Muscle layer of duodenum (tissue), 2 donors: ENCODE results near the gene PLCD3.
"Not testable (repeated sequence)": the region's sequence is repeated elsewhere in the genome, so short reads cannot be mapped to it uniquely, and the experiment has no call there.

ENCODE experiments used
- H3K27ac ChIP-seq: one replicate; pipeline ENCODE4 v1.7.0; 2013; ENCODE audit warnings: mild to moderate bottlenecking, low read length
- H3K27me3 ChIP-seq: one replicate; pipeline ENCODE4 v1.7.0; 2013; ENCODE audit warnings: low read depth, mild to moderate bottlenecking, control low read depth, low read length
- H3K36me3 ChIP-seq, 2 donors: one replicate each; pipeline ENCODE4 v1.7.0; 2013; ENCODE audit warnings: low read length in 2 of 2, control low read depth in 1 of 2, mild to moderate bottlenecking in 1 of 2; ENCODE audit not compliant: insufficient read depth in 2 of 2, control insufficient read depth in 1 of 2
- H3K4me1 ChIP-seq, 2 donors: one replicate each; pipeline ENCODE4 v1.7.0; 2013; ENCODE audit warnings: low read length in 2 of 2, mild to moderate bottlenecking in 2 of 2, control low read depth in 1 of 2, moderate library complexity in 1 of 2; ENCODE audit not compliant: insufficient read depth in 2 of 2, control insufficient read depth in 1 of 2
- H3K4me3 ChIP-seq, 2 donors: one replicate each; pipeline ENCODE4 v1.7.0; 2013; ENCODE audit warnings: low read length in 2 of 2, low read depth in 1 of 2, mild to moderate bottlenecking in 1 of 2
- H3K9me3 ChIP-seq, 2 donors: one replicate each; pipeline ENCODE4 v1.7.0; 2013; ENCODE audit warnings: low read length in 2 of 2, control low read depth in 1 of 2, mild to moderate bottlenecking in 1 of 2; ENCODE audit not compliant: control insufficient read depth in 1 of 2
- donor health status: healthy.

The PLCD3 gene

DNA sequence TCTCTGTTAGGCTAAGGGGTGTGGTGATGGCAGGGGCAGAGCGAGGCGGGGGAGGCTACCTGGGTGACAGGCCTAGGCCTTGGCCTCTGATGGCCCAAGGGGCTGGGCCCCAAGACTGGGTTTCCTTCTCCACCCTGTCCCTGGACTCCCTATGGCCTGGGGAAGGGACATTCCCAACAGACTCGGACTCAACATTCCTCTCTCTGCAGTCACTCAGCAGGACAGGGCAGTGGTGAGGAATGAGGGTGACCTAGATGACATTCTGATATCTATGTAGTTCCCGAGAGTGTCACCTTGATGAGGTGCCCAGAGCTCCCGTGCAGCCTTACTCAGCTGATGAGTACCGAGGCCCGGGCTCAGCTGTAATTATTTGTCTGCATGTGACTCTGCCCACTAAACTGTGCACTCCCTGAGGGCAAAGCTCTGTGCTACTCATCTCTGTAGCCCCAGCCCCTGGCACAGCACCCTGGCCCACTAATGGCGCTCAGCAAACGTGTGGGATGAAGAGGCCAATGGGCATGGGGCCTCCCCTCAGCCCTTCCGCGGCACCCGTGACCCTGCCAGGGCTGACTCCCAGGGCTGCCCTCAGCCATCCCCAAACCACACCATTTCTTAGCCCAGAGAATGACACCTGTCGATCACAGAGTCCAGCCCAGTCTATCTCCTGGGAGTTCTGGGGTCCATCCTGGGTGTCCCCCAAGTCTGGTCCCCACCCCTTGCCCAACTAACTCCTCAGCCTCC lies 2.2 kb downstream of the PLCD3 start:
- Histone ChIP-seq H3K27me3 (no peaks in the 10 kb centered on the region), H3K9me3 (no peaks in the 10 kb centered on the region), H3K4me1 (peaks cover 6 to 36% of the 10 kb centered on the region in 2 donors), H3K36me3 (no peaks in the 10 kb centered on the region), H3K27ac (no peak overlapping the region), H3K4me3 (no peak overlapping the region)

DNA sequence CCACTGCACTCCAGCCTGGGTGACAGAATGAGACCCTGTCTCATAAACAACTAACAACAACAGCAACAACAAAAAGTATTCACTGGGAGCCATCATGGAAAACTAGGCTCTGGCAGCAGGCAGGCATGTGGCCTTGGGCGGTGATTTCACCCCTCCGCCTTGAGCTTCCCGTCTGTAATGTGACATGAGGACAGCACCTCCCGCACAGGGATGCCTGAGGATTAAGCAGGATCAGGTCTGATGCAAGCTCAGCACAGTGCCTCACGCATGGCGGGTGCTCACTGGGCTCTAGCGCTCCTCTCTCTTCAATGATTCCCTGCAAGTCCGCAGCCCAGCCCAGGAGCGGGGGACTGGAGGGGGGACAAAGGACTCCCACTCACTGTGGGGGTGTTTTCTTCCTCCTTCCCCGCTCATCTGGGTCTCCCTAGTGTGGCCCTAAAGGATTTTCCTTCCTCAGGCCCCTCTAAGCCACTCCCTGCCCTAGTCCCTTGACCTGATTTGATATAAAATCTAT lies 2.8 kb downstream of the PLCD3 start:
- H3K27me3 ChIP-seq: no peaks in the 10 kb centered on the region
- peaks cover 8 to 36% of the 10 kb centered on the region in 2 donors for H3K4me1 ChIP-seq
- H3K27ac ChIP-seq: no peak overlapping the region
- no peaks in the 10 kb centered on the region for H3K9me3 ChIP-seq
- H3K4me3 ChIP-seq: no peak overlapping the region
- no peaks in the 10 kb centered on the region for H3K36me3 ChIP-seq

DNA sequence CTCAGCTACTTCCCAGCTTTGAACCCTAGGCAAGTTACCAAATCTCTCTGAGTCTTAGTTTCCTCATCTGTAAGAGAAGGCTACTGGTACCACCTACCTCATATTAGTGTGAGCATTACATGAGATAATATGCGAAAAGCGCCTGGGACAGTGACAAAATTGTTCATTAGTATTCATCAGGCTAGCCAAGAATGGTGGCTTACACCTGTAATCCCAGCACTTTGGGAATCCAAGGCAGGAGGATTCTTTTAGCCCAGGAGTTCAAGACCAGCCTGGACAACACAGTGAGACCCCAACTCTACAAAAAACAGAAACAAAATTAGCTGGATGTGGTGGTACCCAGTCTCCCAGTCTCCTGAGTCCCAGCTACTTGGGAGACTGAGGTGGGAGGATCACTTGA lies 3.3 kb downstream of the PLCD3 start:
- Histone ChIP-seq H3K36me3 (no peaks in the 10 kb centered on the region), H3K27me3 (no peaks in the 10 kb centered on the region), H3K4me3 (no peak overlapping the region), H3K4me1 (peaks cover 12 to 37% of the 10 kb centered on the region in 2 donors), H3K27ac (no peak overlapping the region), H3K9me3 (no peaks in the 10 kb centered on the region)

DNA sequence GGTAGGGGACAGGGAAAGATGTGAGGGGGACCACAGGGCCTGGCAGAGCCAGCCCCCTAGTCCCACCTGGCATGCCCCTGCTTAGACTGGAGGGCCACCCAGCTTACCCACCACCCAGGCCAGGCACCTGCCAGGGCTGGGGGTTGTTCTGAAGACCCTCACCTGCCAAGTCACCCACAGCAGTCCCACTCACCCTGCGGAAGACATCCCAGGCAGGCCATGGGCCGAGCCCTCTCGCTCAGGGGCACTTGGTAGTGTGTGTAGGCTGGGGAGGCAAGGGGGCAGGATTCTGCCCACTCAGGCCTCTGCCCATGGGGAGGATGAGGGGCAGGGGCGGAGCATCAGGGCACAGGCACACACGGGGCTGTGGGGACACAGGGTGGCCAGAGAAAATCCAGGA lies 4.0 kb downstream of the PLCD3 start:
- peaks cover 13 to 41% of the 10 kb centered on the region in 2 donors for H3K4me1 ChIP-seq
- H3K27me3 ChIP-seq: no peaks in the 10 kb centered on the region
- H3K4me3 ChIP-seq: no peak overlapping the region
- no peaks in the 10 kb centered on the region for H3K36me3 ChIP-seq
- no peak overlapping the region for H3K27ac ChIP-seq
- no peaks in the 10 kb centered on the region for H3K9me3 ChIP-seq

DNA sequence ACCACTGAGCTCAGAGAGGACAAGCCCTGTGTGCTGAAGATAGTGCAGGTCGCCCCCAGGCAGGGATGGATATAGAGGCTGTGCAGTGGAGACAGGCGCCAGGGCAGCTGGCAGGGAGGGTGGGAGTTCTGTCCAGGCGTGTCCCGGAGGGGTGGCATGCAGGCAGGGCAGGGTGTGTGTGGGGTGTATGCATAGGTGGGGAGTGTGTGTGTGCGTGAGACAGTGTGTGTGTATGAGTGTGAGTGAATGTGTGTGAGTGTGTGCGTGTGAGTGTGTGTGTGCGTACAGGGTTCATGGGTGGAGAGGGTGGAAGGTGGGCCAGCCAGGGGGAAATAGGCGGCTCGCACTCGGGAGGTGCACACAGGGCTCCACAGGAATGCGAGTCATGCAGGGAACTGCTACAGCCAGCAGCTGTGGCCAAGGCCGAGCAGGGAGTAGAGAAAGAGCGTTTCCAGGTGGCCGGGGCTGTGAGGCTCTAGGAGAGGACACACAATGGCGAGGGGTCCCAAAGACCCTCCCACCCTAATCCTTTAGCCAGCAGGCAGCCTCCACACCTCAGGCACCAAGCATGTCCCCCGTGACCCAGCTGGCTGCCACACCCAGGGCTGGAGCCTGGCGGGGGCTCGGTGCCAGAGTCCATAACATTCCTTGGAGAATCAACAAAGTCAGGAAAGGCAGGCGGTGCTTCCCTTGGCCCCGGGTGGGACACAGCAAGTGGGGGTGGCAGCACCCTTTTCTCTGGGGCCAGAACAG lies 4.6 kb downstream of the PLCD3 start:
- Histone ChIP-seq H3K4me3 (no peak overlapping the region), H3K4me1 (peaks cover 13 to 41% of the 10 kb centered on the region in 2 donors), H3K27me3 (no peaks in the 10 kb centered on the region), H3K9me3 (no peaks in the 10 kb centered on the region), H3K36me3 (no peaks in the 10 kb centered on the region), H3K27ac (no peak overlapping the region)

DNA sequence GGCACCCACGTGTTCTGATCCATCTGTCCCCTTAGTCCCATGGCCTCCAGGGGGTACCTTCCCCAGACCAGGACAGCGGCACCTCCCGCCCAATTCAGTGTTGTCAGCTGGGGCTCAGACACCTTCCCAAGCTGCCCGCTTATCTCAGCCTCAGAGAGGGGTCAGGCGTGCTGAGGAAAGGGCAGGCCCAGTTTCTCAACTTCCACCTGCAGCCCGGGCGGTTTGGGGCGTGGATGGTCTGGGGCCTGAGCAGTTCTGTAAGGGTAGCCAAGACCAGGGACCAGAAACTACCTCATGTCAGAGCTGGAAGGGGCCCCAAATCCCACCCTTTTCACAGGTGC lies 5.1 kb downstream of the PLCD3 start:
- H3K27me3 ChIP-seq: no peaks in the 10 kb centered on the region
- peaks cover 13 to 41% of the 10 kb centered on the region in 2 donors for H3K4me1 ChIP-seq
- no peak overlapping the region for H3K4me3 ChIP-seq
- H3K9me3 ChIP-seq: no peaks in the 10 kb centered on the region
- H3K27ac ChIP-seq: no peak overlapping the region
- H3K36me3 ChIP-seq: no peaks in the 10 kb centered on the region

DNA sequence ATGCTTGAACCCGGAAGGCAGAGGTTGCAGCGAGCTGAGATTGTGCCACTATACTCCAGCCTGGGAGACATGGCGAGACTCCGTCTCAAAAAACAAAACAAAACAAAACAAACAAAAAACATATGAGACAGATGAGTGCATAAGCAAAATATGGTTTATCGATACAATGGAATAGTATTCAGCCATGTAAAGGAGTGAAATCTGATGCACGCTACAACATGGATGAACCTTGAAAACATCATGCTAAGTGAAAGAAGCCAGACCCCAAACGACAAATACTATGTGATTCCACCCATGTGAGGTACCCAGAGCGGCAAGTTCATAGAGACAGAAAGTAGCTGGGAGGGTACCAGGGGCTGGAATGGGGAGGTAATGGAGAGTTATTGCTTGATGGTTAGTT lies 6.8 kb downstream of the PLCD3 start:
- H3K27ac ChIP-seq: no peak overlapping the region
- peaks cover 13 to 26% of the 10 kb centered on the region in 2 donors for H3K4me1 ChIP-seq
- no peaks in the 10 kb centered on the region for H3K27me3 ChIP-seq

DNA sequence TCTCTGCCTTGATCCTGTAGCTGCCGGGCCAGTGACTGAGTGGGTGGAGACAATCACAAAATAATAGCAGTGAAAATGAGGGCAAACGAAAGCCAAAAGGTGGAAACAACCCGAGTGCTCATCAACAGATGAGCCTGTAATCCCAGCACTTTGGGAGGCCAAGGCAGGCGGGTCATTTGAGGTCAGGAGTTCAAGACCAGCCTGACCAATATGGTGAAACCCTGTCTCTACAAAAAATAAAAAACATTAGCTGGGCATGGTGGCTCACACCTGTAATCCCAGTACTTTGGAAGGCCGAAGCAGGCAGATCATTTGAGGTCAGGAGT lies 7.6 kb downstream of the PLCD3 start:
- not testable (repeated sequence) for H3K9me3 ChIP-seq, H3K4me3 ChIP-seq, H3K36me3 ChIP-seq, H3K27me3 ChIP-seq
- H3K27ac ChIP-seq: peak overlapping the region; percentile 23
- peaks cover 13 to 25% of the 10 kb centered on the region in 2 donors for H3K4me1 ChIP-seq

More for the DNA sequence above, 6.8 kb downstream of the PLCD3 start:
- H3K4me3 ChIP-seq: no peak overlapping the region
- H3K36me3 ChIP-seq: peaks cover 0 to 2% of the 10 kb centered on the region in 2 donors
- no peaks in the 10 kb centered on the region for H3K9me3 ChIP-seq

DNA sequence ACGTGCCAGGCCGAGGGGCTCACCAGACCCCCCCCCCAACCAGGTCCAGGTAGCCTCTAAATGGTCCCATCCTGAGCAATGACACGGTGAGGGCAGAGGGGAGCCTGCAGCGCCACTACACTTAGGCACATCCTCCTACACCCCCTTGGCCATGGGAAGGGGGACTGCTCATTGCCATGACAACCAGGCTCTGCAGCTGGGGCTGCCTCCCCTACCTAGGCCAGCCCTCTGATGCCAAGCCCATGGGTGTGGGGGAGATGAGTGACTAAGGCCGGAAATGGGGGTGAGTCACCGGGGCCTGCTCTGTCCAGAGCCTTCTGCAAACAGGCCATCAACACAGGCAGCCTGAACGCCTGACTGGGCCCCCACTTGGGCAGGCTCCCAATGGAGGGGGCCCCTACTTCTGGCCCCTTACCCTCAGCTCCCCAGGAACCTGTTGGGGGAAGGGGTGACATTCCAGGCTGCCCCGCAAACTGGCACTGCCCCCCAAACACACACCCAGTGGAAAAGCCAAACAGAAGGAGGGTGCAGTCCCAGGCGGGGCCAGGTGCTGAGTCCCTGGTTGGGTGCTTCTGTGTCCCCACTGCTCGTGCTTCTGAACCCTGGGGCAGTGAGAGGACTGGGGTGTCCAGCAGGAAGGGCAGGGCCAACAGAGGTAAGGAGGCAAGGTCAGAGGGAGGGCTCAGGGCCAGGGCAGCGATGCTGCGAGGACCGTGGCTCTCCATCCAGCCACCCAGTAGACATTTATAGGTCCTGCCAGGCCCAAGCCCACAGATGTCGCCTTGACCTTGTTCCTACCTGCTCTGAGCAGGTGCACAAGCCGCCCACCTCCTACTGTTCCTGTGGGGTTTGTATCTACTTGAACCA lies 8.2 kb downstream of the PLCD3 start:
- H3K27me3 ChIP-seq: no peaks in the 10 kb centered on the region
- H3K4me3 ChIP-seq: no peak overlapping the region
- no peaks in the 10 kb centered on the region for H3K9me3 ChIP-seq
- H3K27ac ChIP-seq: peak overlapping the region; percentile 23
- peaks cover 0 to 14% of the 10 kb centered on the region in 2 donors for H3K36me3 ChIP-seq
- peaks cover 13 to 23% of the 10 kb centered on the region in 2 donors for H3K4me1 ChIP-seq

DNA sequence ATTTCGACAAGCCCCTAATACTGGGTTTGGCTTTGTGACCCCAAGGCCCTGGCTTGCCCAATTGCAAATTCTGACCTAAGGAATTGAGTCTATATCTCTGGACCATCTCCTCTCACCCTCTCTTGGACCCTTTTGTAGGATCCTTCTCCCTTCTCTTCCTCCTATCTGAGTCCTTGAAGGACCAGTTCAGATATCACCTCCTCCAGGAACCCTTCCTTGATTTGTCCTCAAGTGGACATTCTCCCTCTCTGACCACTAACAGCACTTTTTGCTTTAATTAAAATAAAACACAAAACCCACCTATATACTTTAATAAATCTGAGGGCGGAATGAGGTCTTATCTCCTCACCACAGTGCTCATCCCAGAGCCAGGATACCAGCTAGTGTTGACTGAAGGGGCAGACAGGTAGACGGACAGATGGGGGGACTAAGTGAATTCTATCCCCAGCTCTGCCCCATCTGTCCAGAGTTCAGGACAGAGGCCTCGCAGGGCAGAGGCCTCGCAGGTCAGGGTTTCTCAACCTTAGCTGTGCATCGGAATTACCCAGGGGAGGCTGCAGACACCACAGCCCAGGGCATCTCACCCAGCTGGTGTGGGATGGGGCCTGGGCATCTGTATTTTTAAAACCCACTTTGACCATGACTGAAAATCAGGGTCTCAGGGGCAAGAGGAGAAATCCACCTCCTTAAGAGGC lies 9.1 kb downstream of the PLCD3 start:
- Histone ChIP-seq H3K4me1 (peaks cover 13 to 17% of the 10 kb centered on the region in 2 donors), H3K4me3 (no peak overlapping the region), H3K9me3 (no peaks in the 10 kb centered on the region), H3K27me3 (no peaks in the 10 kb centered on the region), H3K27ac (no peak overlapping the region), H3K36me3 (peaks cover 0 to 19% of the 10 kb centered on the region in 2 donors)
